Measurements from ENCODE around the gene ISG20L2. TPM values are rescaled to one million over a fixed set of nuclear protein-coding genes. Genes with fewer than 3 reads are reported as not detected.
A peak's percentile ranks its signal among the peaks of the same experiment; 100 is the strongest.

ISG20L2 gene
- total RNA-seq, 1 donor from 2014 or later: 32.6 TPM

DNA sequence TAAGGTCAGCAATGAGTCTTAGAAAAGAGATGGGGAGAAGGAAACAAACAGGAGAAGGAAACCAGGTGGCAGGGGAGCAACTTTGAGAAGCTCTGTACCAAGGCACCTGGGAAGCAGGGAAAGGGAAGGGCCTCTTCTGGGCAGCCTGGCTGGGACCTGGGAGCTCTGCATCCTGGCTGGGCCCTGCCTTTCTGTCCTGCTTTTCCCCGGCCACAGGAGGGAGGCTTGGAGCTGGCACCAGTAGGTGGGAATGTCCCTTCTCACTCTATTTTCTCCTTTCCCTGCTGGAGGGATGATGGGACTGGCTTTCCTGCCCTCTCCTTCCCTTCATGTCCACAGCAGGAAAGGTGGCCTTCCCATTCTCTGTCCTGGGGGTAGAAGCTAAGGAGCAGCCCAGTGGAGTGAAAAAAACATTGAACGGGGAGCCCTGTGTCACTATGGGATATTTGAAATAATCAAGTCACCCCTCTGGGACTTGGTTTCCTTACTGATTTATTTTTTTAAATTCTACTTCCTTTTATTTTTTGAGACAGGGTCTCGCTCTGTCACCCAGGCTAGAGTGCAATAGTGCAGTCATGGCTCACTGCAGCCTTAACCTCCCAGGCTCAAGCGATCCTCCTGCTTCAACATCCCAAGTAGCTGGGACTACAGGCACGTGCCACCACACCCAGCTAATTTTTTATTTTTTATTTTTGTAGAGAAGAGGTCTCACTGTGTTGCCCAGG is 46.2 kb downstream of the ISG20L2 start:
- no peak overlapping the region for H3K4me3 Mint-ChIP-seq (ENCODE audit: unreplicated experiment)
- no peak overlapping the region for H3K27ac Mint-ChIP-seq (ENCODE audit: unreplicated experiment)
- peaks cover 3% of the 10 kb centered on the region for H3K27me3 Mint-ChIP-seq (ENCODE audit: unreplicated experiment)
- H3K4me1 Mint-ChIP-seq (ENCODE audit: low read depth, unreplicated experiment): peaks cover 8% of the 10 kb centered on the region
- H3K36me3 Mint-ChIP-seq (ENCODE audit: unreplicated experiment): no peaks in the 10 kb centered on the region
- TF ChIP-seq, protein P1, sequence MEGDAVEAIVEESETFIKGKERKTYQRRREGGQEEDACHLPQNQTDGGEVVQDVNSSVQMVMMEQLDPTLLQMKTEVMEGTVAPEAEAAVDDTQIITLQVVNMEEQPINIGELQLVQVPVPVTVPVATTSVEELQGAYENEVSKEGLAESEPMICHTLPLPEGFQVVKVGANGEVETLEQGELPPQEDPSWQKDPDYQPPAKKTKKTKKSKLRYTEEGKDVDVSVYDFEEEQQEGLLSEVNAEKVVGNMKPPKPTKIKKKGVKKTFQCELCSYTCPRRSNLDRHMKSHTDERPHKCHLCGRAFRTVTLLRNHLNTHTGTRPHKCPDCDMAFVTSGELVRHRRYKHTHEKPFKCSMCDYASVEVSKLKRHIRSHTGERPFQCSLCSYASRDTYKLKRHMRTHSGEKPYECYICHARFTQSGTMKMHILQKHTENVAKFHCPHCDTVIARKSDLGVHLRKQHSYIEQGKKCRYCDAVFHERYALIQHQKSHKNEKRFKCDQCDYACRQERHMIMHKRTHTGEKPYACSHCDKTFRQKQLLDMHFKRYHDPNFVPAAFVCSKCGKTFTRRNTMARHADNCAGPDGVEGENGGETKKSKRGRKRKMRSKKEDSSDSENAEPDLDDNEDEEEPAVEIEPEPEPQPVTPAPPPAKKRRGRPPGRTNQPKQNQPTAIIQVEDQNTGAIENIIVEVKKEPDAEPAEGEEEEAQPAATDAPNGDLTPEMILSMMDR (IDR thresholded peaks at IDR 0.05; ENCODE audit: partially characterized antibody, unreplicated experiment): no peak
- H3K9me3 Mint-ChIP-seq (ENCODE audit: unreplicated experiment): peaks cover 1% of the 10 kb centered on the region
- peak; percentile 34 for DNase-seq

DNA sequence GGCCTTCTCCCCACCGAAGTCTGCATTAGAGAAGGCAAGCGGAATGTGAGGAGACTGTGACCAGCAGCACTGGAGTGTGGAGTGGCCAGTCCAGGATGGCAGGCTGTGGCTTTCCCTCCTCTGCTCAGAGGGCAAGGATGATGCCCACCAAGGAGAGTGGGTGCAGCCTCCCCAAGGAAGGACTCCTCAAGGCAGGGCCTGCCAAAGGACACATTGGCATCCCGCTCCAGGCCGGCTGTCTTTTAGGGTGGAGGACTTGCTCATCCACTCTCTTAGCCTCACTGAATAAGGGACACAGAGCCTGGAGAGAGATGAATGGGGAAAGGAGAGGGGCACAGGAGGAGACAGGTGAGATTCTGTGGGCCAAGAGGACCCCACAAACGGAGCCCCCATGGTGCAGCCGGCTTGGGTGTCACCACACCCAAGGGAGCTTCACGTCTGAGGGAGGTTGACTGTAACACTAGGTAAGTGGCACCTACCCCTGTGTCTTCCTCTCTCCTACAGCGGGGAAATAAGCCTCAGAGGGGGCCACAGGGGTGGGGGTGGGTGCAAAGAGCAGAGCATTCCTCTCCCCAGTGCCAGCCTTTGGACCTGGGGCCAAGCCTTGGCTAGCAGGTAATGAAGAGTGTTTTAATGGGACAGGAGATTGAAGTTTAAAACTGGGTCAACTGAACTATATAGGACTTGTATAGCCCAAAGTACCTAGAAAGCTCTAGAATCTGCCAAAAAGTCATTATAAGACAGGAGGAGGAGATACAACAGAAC is 47.2 kb downstream of the ISG20L2 start:
- Mint-ChIP-seq H3K4me1 (ENCODE audit: low read depth, unreplicated experiment) (peaks cover 8% of the 10 kb centered on the region), H3K27ac (ENCODE audit: unreplicated experiment) (no peak overlapping the region), H3K27me3 (ENCODE audit: unreplicated experiment) (peaks cover 3% of the 10 kb centered on the region), H3K4me3 (ENCODE audit: unreplicated experiment) (no peak overlapping the region), H3K9me3 (ENCODE audit: unreplicated experiment) (peaks cover 1% of the 10 kb centered on the region), H3K36me3 (ENCODE audit: unreplicated experiment) (no peaks in the 10 kb centered on the region)
- TF ChIP-seq, protein P1 (IDR thresholded peaks at IDR 0.05; ENCODE audit: partially characterized antibody, unreplicated experiment): no peak
- no peak for DNase-seq

GRCh38 chr1:156680056-156680455 is 48.5 kb downstream of the ISG20L2 start:
- no peak for DNase-seq
- H3K4me1 Mint-ChIP-seq (ENCODE audit: low read depth, unreplicated experiment): peaks cover 11% of the 10 kb centered on the region

DNA sequence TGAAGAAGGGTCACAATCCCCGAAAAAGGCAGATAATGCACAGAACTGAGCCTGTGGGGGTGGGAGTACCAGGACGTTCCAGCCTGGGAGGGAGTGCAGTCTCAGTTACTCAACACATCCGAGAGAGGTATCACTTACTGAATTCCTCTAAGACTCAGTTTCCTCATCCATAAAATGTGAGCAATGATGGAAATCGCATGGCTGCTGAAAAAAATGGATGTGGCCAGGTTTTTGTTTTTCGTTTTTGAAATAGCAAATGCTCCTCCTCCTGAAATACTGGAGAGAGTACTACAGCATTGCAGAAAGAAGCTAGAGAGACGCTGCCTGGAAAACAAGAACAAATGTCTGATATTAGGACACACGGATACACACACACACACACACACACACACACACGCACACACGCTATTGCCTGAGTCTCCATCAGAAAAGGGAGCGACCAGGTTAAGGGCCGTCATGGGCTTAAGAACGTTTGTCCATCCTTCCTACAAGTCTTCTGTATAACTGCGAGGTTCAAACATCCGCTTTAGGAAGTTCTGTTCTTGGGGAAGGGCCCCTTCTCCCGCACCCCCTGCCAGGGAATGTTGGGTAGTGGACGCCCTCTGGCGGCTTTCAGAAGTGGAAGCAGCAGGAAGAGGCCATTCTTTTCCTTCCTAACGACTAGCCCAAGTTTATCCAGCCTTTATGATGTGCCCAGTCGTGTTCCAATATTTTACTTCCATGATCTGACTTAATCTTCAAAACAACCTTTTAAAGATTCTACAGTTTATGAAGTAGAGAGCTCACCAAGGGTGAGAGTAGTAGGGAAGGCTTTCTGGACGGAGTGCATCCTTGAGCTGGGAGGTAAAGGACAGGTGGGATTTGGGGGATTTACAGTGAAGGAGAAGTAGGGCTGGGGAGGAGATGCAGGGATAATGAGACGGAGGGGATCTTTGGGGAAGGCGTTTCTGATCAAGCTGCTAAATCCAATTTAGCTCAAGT is 50.7 kb downstream of the ISG20L2 start:
- TF ChIP-seq, protein P1 (IDR thresholded peaks at IDR 0.05; ENCODE audit: partially characterized antibody, unreplicated experiment): peak; percentile 72
- Mint-ChIP-seq H3K4me3 (ENCODE audit: unreplicated experiment) (peak overlapping the region; percentile 88), H3K27ac (ENCODE audit: unreplicated experiment) (peak overlapping the region; percentile 87), H3K9me3 (ENCODE audit: unreplicated experiment) (peaks cover 23% of the 10 kb centered on the region), H3K4me1 (ENCODE audit: low read depth, unreplicated experiment) (peaks cover 28% of the 10 kb centered on the region), H3K36me3 (ENCODE audit: unreplicated experiment) (no peaks in the 10 kb centered on the region), H3K27me3 (ENCODE audit: unreplicated experiment) (peaks cover 21% of the 10 kb centered on the region)
- DNase-seq: peak; percentile 72

More at GRCh38 chr1:156680056-156680455, 48.5 kb downstream of the ISG20L2 start:
- Mint-ChIP-seq H3K27me3 (ENCODE audit: unreplicated experiment) (peaks cover 13% of the 10 kb centered on the region), H3K36me3 (ENCODE audit: unreplicated experiment) (no peaks in the 10 kb centered on the region), H3K4me3 (ENCODE audit: unreplicated experiment) (no peak overlapping the region), H3K9me3 (ENCODE audit: unreplicated experiment) (peaks cover 9% of the 10 kb centered on the region), H3K27ac (ENCODE audit: unreplicated experiment) (no peak overlapping the region)
- TF ChIP-seq, protein P1 (IDR thresholded peaks at IDR 0.05; ENCODE audit: partially characterized antibody, unreplicated experiment): no peak
